Stomach (tissue), 4 donors: ENCODE measurements around the gene THSD4.

Source experiments
- CTCF ChIP-seq, 7 experiments: fragments of 450-650 bp in 4 of 7; fragments of 200-600 bp in 3 of 7; sonication (generic) in 3 of 7; IDR thresholded peaks; one replicate each; pipeline ENCODE4 v1.5.1; 2016 to 2019; ENCODE audit warnings: antibody characterized with exemption in 7 of 7, control low read depth in 2 of 7, mild to moderate bottlenecking in 1 of 7
- EP300 ChIP-seq: sonication (generic); formaldehyde crosslinking; IDR thresholded peaks from one replicate; pipeline ENCODE4 v1.6.1; 2017; ENCODE audit warnings: antibody characterized with exemption

GRCh38 chr15:71669688-71670087 lies 554.4 kb downstream of the THSD4 start:
- TF ChIP-seq CTCF (IDR thresholded peaks at IDR 0.05) (no peak), EP300 (no peak)
